Fibroblast of mammary gland (primary cell): ENCODE measurements around the gene LTF.

ENCODE experiments used
- DNase-seq: peaks from one replicate; pipeline ENCODE4 v3.0.0-alpha.2; 2010; ENCODE audit warnings: low read depth
- H3K4me3 ChIP-seq: 2 replicates; pipeline ENCODE4 v1.5.1; 2011; ENCODE audit warnings: low read depth, mild to moderate bottlenecking, low read length, moderate library complexity; ENCODE audit not compliant: control insufficient read depth
- TF ChIP-seq, protein P1 (sequence below): conservative IDR thresholded peaks from 2 replicates; pipeline ENCODE4 v1.5.1; 2011; ENCODE audit warnings: low read depth, low read length, inconsistent platforms; ENCODE audit not compliant: control insufficient read depth, insufficient read depth

LTF gene

GRCh38 chr3:46489875-46490274 is 25.2 kb upstream of the LTF start:
- no peak overlapping the region for H3K4me3 ChIP-seq

GRCh38 chr3:46489381-46489780 is 24.7 kb upstream of the LTF start:
- TF ChIP-seq, protein P1, sequence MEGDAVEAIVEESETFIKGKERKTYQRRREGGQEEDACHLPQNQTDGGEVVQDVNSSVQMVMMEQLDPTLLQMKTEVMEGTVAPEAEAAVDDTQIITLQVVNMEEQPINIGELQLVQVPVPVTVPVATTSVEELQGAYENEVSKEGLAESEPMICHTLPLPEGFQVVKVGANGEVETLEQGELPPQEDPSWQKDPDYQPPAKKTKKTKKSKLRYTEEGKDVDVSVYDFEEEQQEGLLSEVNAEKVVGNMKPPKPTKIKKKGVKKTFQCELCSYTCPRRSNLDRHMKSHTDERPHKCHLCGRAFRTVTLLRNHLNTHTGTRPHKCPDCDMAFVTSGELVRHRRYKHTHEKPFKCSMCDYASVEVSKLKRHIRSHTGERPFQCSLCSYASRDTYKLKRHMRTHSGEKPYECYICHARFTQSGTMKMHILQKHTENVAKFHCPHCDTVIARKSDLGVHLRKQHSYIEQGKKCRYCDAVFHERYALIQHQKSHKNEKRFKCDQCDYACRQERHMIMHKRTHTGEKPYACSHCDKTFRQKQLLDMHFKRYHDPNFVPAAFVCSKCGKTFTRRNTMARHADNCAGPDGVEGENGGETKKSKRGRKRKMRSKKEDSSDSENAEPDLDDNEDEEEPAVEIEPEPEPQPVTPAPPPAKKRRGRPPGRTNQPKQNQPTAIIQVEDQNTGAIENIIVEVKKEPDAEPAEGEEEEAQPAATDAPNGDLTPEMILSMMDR = no peak
- no peak overlapping the region for H3K4me3 ChIP-seq
- DNase-seq = no peak

More at GRCh38 chr3:46489875-46490274, 25.2 kb upstream of the LTF start:
- TF ChIP-seq, protein P1 = no peak
- peak; percentile 19 for DNase-seq

- no peak overlapping the region for H3K4me3 ChIP-seq
- TF ChIP-seq, protein P1 = peak; percentile 99
- peak; percentile 79 for DNase-seq
These were observed 24.1 kb upstream of the LTF start for GRCh38 chr3:46488735-46489361.

DNA sequence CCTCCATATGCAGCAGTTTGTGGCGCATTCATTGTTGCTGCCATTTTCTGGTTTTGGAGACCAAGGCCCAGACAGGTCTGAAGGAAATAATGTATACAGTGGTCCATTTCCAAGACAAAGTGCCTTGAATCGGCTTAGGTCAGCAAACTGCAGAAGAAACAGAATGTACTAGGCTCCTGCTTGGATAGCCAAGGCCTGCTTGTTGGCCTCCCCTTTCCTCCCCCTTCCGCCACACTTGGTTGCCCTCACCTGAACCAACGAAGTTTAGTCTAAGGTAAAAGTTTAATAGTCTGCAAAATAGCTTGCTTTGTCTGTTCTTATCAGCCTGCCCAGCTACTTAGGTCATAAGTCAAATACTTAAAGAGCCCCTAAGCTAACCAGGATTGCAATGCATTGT is 21.1 kb upstream of the LTF start:
- TF ChIP-seq, protein P1 = no peak
- no peak overlapping the region for H3K4me3 ChIP-seq
- no peak for DNase-seq

- no peak overlapping the region for H3K4me3 ChIP-seq
- TF ChIP-seq, protein P1 = no peak
- DNase-seq = no peak
These were observed 20.4 kb upstream of the LTF start for GRCh38 chr3:46484911-46485778.

DNA sequence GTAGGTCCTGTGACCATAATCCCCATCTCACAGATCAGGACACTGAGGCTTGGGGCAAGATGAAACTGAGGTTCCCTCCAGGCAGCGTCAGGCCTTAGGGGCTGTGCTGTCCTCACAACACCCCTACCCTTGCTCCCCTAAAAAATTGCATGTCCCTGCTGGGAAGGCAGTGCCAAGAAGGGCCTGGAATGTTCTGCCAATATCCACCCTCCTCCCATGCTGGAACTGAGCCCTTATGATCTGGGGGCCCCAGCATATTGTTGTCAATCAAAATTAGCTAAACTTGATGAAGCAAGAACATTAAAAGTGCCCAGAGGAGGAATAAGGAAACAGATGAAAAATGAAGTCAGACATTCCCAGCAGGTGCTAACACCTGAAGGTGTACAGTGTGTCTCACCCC is 19.7 kb upstream of the LTF start:
- H3K4me3 ChIP-seq = no peak overlapping the region
- DNase-seq = no peak
- TF ChIP-seq, protein P1 = no peak

- TF ChIP-seq, protein P1 = no peak
- H3K4me3 ChIP-seq = no peak overlapping the region
- no peak for DNase-seq
These were observed 19.1 kb upstream of the LTF start for GRCh38 chr3:46483825-46484224.
